Stimulated activated CD4-positive, alpha-beta T cell treated with anti-CD3 and anti-CD28 coated beads, Interleukin-12 subunit alpha, Interleukin-12 subunit beta, amount 100 ng/mL, for 4 hours (primary cell): ENCODE measurements around the gene EFNA5.
A peak's percentile ranks its signal among the peaks of the same experiment; 100 is the strongest.

Experiments used
- DNase-seq: peaks from one replicate; pipeline ENCODE4 v3.0.0-alpha.2; 2020

The EFNA5 gene

GRCh38 chr5:107601076-107601475, 69.7 kb downstream of the EFNA5 start:
- DNase-seq, result no peak

- DNase-seq, result no peak
Observed at GRCh38 chr5:107598958-107599357, 71.8 kb downstream of the EFNA5 start.

- DNase-seq, result no peak
Observed at GRCh38 chr5:107597803-107598202, 72.9 kb downstream of the EFNA5 start.

GRCh38 chr5:107597247-107597646, 73.5 kb downstream of the EFNA5 start:
- DNase-seq, result no peak

GRCh38 chr5:107594253-107595045, 76.3 kb downstream of the EFNA5 start:
- DNase-seq, result no peak

- no peak for DNase-seq
Observed at GRCh38 chr5:107593009-107593408, 77.7 kb downstream of the EFNA5 start.

GRCh38 chr5:107592515-107592914, 78.2 kb downstream of the EFNA5 start:
- no peak for DNase-seq

GRCh38 chr5:107590686-107591085, 80.1 kb downstream of the EFNA5 start:
- DNase-seq, result no peak

- no peak for DNase-seq
Observed at GRCh38 chr5:107589520-107590193, 81.1 kb downstream of the EFNA5 start.

- DNase-seq, result no peak
Observed at GRCh38 chr5:107582625-107583024, 88.1 kb downstream of the EFNA5 start.

GRCh38 chr5:107580889-107581820, 89.6 kb downstream of the EFNA5 start:
- no peak for DNase-seq

- no peak for DNase-seq
Observed at GRCh38 chr5:107578051-107578635, 92.6 kb downstream of the EFNA5 start.

GRCh38 chr5:107577394-107577950, 93.3 kb downstream of the EFNA5 start:
- DNase-seq, result no peak

GRCh38 chr5:107576736-107577393, 93.9 kb downstream of the EFNA5 start:
- no peak for DNase-seq

- no peak for DNase-seq
Observed at GRCh38 chr5:107576155-107576554, 94.6 kb downstream of the EFNA5 start.

GRCh38 chr5:107574287-107574686, 96.5 kb downstream of the EFNA5 start:
- DNase-seq, result no peak

GRCh38 chr5:107572715-107573368, 97.9 kb downstream of the EFNA5 start:
- DNase-seq, result no peak

- peak; percentile 85 for DNase-seq
Observed at GRCh38 chr5:107571621-107572536, 98.9 kb downstream of the EFNA5 start.

- DNase-seq, result no peak
Observed at GRCh38 chr5:107570805-107571531, 99.8 kb downstream of the EFNA5 start.

GRCh38 chr5:107570181-107570580, 100.6 kb downstream of the EFNA5 start:
- no peak for DNase-seq
